Prostate gland (tissue), 2 donors: Measurements from ENCODE around the gene XPNPEP3. TPM values are rescaled to one million over a fixed set of nuclear protein-coding genes. Genes with fewer than 3 reads are reported as not detected.
"Not testable (repeated sequence)": the region's sequence is repeated elsewhere in the genome, so short reads cannot be mapped to it uniquely, and the experiment has no call there.

ENCODE experiments used
- DNase-seq: peaks from one replicate; pipeline ENCODE4 v3.0.0-alpha.2; 2019; ENCODE audit warnings: low spot score
- H3K27ac ChIP-seq, 2 donors: fragments of 200-600 bp; sonication (generic); 2 replicates each; pipeline ENCODE4 v1.5.1; 2017 to 2019
- H3K27me3 ChIP-seq: fragments of 200-600 bp; sonication (generic); replicated peaks from 2 replicates; pipeline ENCODE4 v1.5.1; 2019; ENCODE audit not compliant: insufficient read depth
- H3K36me3 ChIP-seq, 2 donors: fragments of 200-600 bp; sonication (generic); 1 replicate in 1 of 2; 2 replicates in 1 of 2; pipeline versions ENCODE4 v1.5.1 to v1.8.1; 2017 to 2019
- H3K4me1 ChIP-seq: fragments of 200-600 bp; sonication (generic); replicated peaks from 2 replicates; pipeline ENCODE4 v1.5.1; 2019
- H3K4me3 ChIP-seq, 2 donors: fragments of 200-600 bp; sonication (generic); 2 replicates each; pipeline ENCODE4 v1.5.1; 2017 to 2019
- H3K9me3 ChIP-seq: fragments of 200-600 bp; sonication (generic); 2 replicates; pipeline ENCODE4 v1.5.1; 2017
- POLR2A ChIP-seq: fragments of 450-650 bp; IDR thresholded peaks from one replicate; pipeline ENCODE4 v1.6.1; 2016; ENCODE audit warnings: antibody characterized with exemption, mild to moderate bottlenecking
- POLR2AphosphoS5 ChIP-seq: sonication (generic); formaldehyde crosslinking; IDR thresholded peaks from one replicate; pipeline ENCODE4 v1.6.1; 2017; ENCODE audit warnings: antibody characterized with exemption
- WGBS: methylation state at CpG from one replicate; pipeline ENCODE4 v1.1.5; 2018; 5-methylcytosine and 5-hydroxymethylcytosine counted together
- intact Hi-C: fragments of 100-400 bp; cut with DNase I; formaldehyde crosslinking; loops from one replicate; pipeline ENCODE4 v1.14.2; 2022
- total RNA-seq, 2 donors: library from RNA; depleted of rRNA; stranded (reverse); fragments of >200 nt; gene quantifications; one replicate each; pipeline ENCODE4 v1.1.0, GENCODE V29; 2016
- TF ChIP-seq, protein P1 (sequence below), 4 experiments: fragments of 200-600 bp in 2 of 4; fragments of 450-650 bp in 2 of 4; sonication (generic) in 2 of 4; IDR thresholded peaks; 1 replicate in 3 of 4; 2 replicates in 1 of 4; pipeline ENCODE4 v1.5.1; 2016 to 2019; ENCODE audit warnings: antibody characterized with exemption in 4 of 4, mild to moderate bottlenecking in 2 of 4, moderate library complexity in 2 of 4

Gene XPNPEP3
- total RNA-seq, 2 donors from 2014 or later, result 10.5 to 19.2 TPM

DNA sequence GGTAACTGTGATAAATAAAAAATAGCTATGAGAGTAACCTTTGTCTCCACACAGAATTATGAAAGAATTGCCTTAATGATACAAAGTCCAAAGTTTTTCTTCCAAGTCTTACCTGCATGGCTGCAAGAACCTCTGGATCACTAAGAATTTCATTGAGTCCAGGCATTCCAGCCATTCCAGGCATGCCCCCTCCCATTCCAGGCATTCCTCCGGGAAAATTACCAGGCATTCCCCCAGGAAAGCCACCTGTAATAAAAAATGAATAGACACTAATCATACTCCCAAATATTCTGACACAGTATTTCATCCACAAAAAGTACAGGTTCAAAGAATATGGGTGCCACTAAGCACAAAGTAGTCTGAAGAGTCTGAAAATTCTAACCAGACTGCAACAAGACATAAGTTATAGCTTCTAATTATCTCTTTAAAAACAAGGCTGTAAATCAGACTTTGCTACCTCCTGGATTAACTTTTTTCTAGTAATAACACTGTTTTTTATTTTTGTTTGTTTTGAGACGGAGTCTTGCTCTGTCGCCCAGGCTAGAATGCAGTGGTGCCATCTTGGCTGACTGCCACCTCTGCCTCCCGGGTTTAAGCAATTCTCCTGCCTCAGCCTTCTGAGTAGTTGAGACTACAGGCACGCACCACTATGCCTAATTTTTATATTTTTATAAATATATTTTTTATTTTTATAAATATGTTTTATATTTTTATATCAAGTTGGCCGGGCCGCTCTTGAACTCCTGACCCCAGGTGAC, 29.8 kb upstream of the XPNPEP3 start:
- TF ChIP-seq POLR2A (no peak), POLR2AphosphoS5 (no peak)
- TF ChIP-seq, protein P1, sequence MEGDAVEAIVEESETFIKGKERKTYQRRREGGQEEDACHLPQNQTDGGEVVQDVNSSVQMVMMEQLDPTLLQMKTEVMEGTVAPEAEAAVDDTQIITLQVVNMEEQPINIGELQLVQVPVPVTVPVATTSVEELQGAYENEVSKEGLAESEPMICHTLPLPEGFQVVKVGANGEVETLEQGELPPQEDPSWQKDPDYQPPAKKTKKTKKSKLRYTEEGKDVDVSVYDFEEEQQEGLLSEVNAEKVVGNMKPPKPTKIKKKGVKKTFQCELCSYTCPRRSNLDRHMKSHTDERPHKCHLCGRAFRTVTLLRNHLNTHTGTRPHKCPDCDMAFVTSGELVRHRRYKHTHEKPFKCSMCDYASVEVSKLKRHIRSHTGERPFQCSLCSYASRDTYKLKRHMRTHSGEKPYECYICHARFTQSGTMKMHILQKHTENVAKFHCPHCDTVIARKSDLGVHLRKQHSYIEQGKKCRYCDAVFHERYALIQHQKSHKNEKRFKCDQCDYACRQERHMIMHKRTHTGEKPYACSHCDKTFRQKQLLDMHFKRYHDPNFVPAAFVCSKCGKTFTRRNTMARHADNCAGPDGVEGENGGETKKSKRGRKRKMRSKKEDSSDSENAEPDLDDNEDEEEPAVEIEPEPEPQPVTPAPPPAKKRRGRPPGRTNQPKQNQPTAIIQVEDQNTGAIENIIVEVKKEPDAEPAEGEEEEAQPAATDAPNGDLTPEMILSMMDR (IDR thresholded peaks at IDR 0.05), result no peak
- Histone ChIP-seq H3K27me3 (no peaks in the 10 kb centered on the region), H3K36me3 (peaks cover 0 to 8% of the 10 kb centered on the region in 2 donors), H3K27ac (no peak overlapping the region), H3K4me3 (no peak overlapping the region), H3K4me1 (no peaks in the 10 kb centered on the region), H3K9me3 (no peaks in the 10 kb centered on the region)
- WGBS, result 69% methylated on average over 7 of the region's 7 CpGs
- intact Hi-C loops, result no loop called here
- no peak for DNase-seq

DNA sequence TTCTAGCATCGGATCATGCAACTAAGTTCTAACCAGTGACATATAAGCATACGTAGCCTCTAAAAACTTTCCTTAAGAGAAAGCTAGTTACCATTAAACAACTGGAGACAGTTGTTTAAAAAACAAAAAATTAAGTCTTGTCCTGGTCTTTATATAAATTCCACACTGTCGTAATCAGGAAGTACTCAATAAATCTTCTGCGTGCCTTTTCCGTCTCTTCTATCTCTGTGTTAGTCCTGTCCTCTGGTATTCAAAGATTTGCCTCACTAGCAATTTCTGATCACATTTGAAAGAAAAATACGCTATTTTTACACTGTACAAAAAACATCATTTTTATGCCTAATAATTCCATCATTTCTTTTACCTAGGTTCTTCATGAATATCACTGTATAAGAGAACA, 27.8 kb upstream of the XPNPEP3 start:
- H3K4me3 ChIP-seq, result no peak overlapping the region
- peaks cover 0 to 12% of the 10 kb centered on the region in 2 donors for H3K36me3 ChIP-seq
- DNase-seq, result no peak
- no peaks in the 10 kb centered on the region for H3K4me1 ChIP-seq
- 75% methylated on average over 6 of the region's 6 CpGs for WGBS
- no peak overlapping the region for H3K27ac ChIP-seq
- intact Hi-C loops, result no loop called here
- TF ChIP-seq POLR2AphosphoS5, result no peak
- TF ChIP-seq POLR2A, result no peak
- TF ChIP-seq, protein P1 (IDR thresholded peaks at IDR 0.05), result no peak
- no peaks in the 10 kb centered on the region for H3K27me3 ChIP-seq
- no peaks in the 10 kb centered on the region for H3K9me3 ChIP-seq

DNA sequence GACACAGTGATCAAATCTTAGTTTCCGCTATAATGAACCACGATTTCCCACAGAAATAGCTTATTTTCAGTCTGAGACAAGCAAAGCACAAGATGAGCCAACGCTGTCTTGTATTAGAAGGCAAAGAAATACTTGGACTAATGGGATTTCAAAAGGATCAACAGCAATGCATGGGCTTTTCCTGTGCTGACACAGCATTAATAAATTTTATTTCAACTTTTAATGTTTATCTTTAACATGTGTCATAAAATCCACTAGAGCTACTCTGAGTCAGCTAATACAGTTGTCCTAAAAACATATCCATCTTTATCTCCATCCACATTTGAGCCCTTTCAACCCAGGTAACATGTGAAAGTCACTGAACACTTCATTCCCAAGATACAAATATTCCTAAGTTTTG, 22.3 kb upstream of the XPNPEP3 start:
- H3K9me3 ChIP-seq, result no peaks in the 10 kb centered on the region
- no peak overlapping the region for H3K4me3 ChIP-seq
- H3K4me1 ChIP-seq, result no peaks in the 10 kb centered on the region
- TF ChIP-seq POLR2A (no peak), POLR2AphosphoS5 (no peak)
- TF ChIP-seq, protein P1 (IDR thresholded peaks at IDR 0.05), result no peak
- intact Hi-C loops, result no loop called here
- H3K27ac ChIP-seq, result no peak overlapping the region
- no peak for DNase-seq
- H3K27me3 ChIP-seq, result no peaks in the 10 kb centered on the region
- H3K36me3 ChIP-seq, result peaks cover 0 to 12% of the 10 kb centered on the region in 2 donors
- WGBS, result 96% methylated on average over 3 of the region's 3 CpGs

DNA sequence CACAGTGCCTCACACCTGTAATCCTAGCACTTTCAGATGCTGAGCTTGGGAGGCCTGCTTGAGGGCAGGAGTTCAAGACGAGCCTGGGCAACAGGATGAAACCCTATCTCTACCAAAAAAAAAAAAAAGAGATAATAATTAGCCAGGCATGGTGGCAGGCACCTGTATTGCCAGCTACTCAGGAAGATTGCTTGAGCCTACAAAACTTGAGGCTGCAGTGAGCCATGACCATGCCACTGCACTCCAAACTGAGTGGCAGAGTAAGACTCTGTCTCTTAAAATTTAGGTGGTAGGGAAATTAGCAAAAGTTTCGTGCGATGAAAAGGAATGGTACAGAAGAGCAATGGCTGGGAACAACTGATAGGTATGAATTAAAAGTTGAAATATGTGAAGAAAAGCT, 18.5 kb upstream of the XPNPEP3 start:
- H3K4me3 ChIP-seq, result no peak overlapping the region
- no peak overlapping the region for H3K27ac ChIP-seq
- H3K27me3 ChIP-seq, result no peaks in the 10 kb centered on the region
- intact Hi-C loops, result no loop called here
- H3K36me3 ChIP-seq, result no peaks in the 10 kb centered on the region
- H3K4me1 ChIP-seq, result no peaks in the 10 kb centered on the region
- H3K9me3 ChIP-seq, result no peaks in the 10 kb centered on the region
- DNase-seq, result no peak
- TF ChIP-seq, protein P1 (IDR thresholded peaks at IDR 0.05), result no peak
- WGBS, result 71% methylated on average over 3 of the region's 3 CpGs

DNA sequence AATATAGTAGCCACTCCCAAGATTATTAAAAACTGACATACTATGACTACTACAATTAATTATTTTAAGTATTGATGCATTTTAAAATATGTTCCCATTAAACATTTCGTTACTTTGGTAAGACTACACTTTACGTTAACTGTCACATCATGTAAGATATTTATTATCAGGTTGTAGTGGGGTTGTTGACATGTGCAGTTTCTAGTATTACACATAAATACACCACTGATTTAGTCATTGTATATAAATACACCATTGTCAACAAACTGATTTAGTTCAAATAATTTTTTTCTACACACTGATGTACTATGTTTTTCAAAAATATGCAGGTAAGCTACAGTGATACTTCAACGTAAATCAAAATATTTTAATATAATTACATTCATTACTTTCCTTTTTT, 12.0 kb upstream of the XPNPEP3 start:
- no peak for TF ChIP-seq POLR2AphosphoS5
- TF ChIP-seq, protein P1 (IDR thresholded peaks at IDR 0.05), result no peak
- no peak for TF ChIP-seq POLR2A
- Histone ChIP-seq H3K4me3 (no peak overlapping the region), H3K4me1 (no peaks in the 10 kb centered on the region), H3K36me3 (peaks cover 0 to 8% of the 10 kb centered on the region in 2 donors), H3K27me3 (no peaks in the 10 kb centered on the region), H3K9me3 (no peaks in the 10 kb centered on the region), H3K27ac (no peak overlapping the region)
- no peak for DNase-seq
- whole genome bisulfite sequencing, result 90% methylated on average over 3 of the region's 3 CpGs
- intact Hi-C loops, result no loop called here

DNA sequence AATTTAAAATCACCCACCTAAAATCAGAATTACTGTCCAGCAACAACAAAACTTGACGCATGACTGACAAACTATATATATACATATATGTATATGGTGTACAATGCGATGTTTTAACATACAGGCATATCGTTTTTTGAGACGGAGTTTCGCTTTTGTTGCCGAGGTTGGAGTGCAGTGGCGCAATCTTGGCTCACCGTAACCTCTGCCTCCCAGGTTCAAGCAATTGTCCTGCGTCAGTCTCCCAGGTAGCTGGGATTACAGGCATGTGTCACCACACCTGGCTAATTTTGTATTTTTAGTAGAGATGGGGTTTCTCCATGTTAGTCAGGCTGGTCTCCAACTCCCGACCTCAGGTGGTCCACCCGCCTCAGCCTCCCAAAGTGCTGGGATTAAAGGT, 11.1 kb upstream of the XPNPEP3 start:
- H3K9me3 ChIP-seq, DNase-seq, intact Hi-C loops, H3K27me3 ChIP-seq, H3K27ac ChIP-seq, H3K36me3 ChIP-seq, H3K4me3 ChIP-seq, H3K4me1 ChIP-seq: not testable (repeated sequence)
- 94% methylated on average over 11 of the region's 11 CpGs for WGBS
